ENCODE data around the gene SETDB2.

SETDB2 gene

GRCh38 chr13:49524740-49525501, 80.8 kb downstream of the SETDB2 start:
- intact Hi-C loops (cut with DNase I), result no loop called here

GRCh38 chr13:49527123-49527522, 83.0 kb downstream of the SETDB2 start:
- intact Hi-C loops (cut with DNase I), result no loop called here
- peak in 4 of 10 donors; percentile 26 to 83 (median 37) for DNase-seq

More at GRCh38 chr13:49524740-49525501, 80.8 kb downstream of the SETDB2 start:
- no peak for DNase-seq

- DNase-seq, result no peak
- intact Hi-C loops (cut with DNase I), result no loop called here
These were observed 84.1 kb downstream of the SETDB2 start for GRCh38 chr13:49528161-49528560.

GRCh38 chr13:49530457-49530856, 86.4 kb downstream of the SETDB2 start:
- intact Hi-C loops (cut with DNase I), result no loop called here
- DNase-seq, result no peak

GRCh38 chr13:49532593-49532992, 88.5 kb downstream of the SETDB2 start:
- intact Hi-C loops (cut with DNase I), result no loop called here
- no peak for DNase-seq

- no peak for DNase-seq
These were observed 88.9 kb downstream of the SETDB2 start for GRCh38 chr13:49533011-49533410.

GRCh38 chr13:49533591-49534269, 89.7 kb downstream of the SETDB2 start:
- intact Hi-C loops (cut with DNase I), result no loop called here
- DNase-seq, result no peak

More at GRCh38 chr13:49533011-49533410, 88.9 kb downstream of the SETDB2 start:
- intact Hi-C loops (cut with DNase I), result no loop called here

- intact Hi-C loops (cut with DNase I), result no loop called here
These were observed 92.2 kb downstream of the SETDB2 start for GRCh38 chr13:49536144-49536873.

GRCh38 chr13:49538404-49538803, 94.3 kb downstream of the SETDB2 start:
- intact Hi-C loops (cut with DNase I), result no loop called here
- DNase-seq, result no peak

More at GRCh38 chr13:49536144-49536873, 92.2 kb downstream of the SETDB2 start:
- DNase-seq, result no peak

- DNase-seq, result no peak
- intact Hi-C loops (cut with DNase I), result no loop called here
These were observed 95.2 kb downstream of the SETDB2 start for GRCh38 chr13:49539313-49539712.

- intact Hi-C loops (cut with DNase I), result no loop called here
- DNase-seq, result no peak
These were observed 95.7 kb downstream of the SETDB2 start for GRCh38 chr13:49539746-49540145.

- intact Hi-C loops (cut with DNase I), result no loop called here
These were observed 96.5 kb downstream of the SETDB2 start for GRCh38 chr13:49540552-49540951.

GRCh38 chr13:49543656-49544055, 99.6 kb downstream of the SETDB2 start:
- no peak for DNase-seq

More at GRCh38 chr13:49540552-49540951, 96.5 kb downstream of the SETDB2 start:
- no peak for DNase-seq

More at GRCh38 chr13:49543656-49544055, 99.6 kb downstream of the SETDB2 start:
- intact Hi-C loops (cut with DNase I), result no loop called here
